Amniotic epithelial cell (primary cell): ENCODE results near the gene UPF3A.
"Not testable (repeated sequence)": the region's sequence is repeated elsewhere in the genome, so short reads cannot be mapped to it uniquely, and the experiment has no call there.

Source experiments
- DNase-seq: peaks from one replicate; pipeline ENCODE4 v3.0.0-alpha.2; 2010; ENCODE audit warnings: low read depth

UPF3A gene

GRCh38 chr13:114334305-114335053, 53.1 kb downstream of the UPF3A start:
- DNase-seq: no peak

DNA sequence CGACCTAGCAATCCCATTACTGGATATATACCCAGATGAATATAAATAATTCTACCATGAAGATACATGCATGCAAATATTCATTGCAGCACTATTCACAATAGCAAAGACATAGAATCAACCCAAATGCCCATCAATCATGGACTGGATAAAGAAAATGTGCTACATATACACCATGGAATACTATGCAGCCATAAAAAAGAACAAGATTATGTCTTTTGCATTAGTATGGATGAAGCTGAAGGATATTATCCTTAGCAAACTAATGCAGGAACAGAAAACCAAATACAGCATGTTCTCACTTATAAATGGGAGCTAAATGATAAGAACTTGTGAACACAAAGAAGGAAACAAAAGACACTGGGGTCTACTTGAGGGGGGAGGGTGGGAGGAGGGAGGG, 55.1 kb downstream of the UPF3A start:
- not testable (repeated sequence) for DNase-seq

DNA sequence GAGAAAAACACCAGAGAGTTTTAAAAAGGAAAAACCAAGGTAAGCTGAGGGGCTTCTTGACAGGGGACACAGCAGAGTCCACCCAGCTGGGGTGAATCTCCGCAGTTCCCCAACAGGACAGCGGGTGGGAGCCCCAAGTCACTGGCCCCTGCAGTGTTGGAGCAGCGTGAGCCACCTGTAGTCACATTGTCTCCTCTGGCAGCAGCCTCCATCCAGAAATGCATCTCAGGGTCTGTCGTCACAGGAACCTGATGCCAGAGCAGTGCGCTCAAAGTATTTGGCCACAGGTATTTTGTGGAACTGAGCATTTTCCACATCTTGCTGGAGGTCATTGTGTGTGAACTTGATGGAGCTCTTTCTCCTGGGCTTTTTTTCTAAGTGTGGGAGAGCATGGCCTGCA, 57.6 kb downstream of the UPF3A start:
- DNase-seq: no peak

GRCh38 chr13:114339857-114340534, 58.6 kb downstream of the UPF3A start:
- DNase-seq: peak; percentile 41

GRCh38 chr13:114341003-114341777, 59.8 kb downstream of the UPF3A start:
- no peak for DNase-seq

DNA sequence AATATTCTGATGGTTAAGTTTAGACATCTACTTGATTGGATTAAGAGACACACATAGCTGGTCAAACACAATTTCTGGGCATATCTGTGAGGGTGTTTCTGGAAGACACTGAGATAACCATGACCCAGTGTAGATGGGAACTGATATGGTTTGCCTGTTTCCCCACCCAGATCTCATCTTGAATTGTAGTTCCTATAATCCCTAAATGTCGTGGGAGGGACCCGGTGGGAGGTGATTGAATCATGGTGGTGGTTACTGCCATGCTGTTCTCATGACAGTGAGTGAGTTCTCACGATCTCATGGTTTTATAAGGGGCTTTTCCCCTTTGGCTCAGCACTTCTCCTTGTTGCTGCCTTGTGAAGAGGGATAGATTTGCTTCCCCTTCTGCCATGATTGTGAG, 65.9 kb downstream of the UPF3A start:
- not testable (repeated sequence) for DNase-seq

GRCh38 chr13:114352763-114353162, 71.4 kb downstream of the UPF3A start:
- DNase-seq: not testable (repeated sequence)

DNA sequence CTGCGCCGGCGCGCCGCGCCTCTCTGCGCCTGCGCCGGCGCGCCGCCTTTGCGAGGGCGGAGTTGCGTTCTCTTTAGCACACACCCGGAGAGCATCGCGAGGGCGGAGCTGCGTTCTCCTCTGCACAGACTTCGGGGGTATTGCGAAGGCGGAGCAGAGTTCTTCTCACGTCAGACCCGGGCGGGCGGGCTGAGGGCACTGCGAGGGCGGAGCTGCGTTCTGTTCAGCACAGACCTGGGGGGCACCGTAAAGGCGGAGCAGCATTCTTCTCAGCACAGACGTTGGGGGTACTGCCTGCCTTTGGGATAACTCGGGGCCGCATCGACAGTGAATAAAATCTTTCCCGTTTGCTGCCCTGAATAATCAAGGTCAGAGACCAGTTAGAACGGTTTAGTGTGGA, 72.0 kb downstream of the UPF3A start:
- not testable (repeated sequence) for DNase-seq
